ENCODE results near the gene ZNF273. TPM values are rescaled to one million over a fixed set of nuclear protein-coding genes. Genes with fewer than 3 reads are reported as not detected.

The ZNF273 gene
- polyA plus RNA-seq = 3.1 to 4.7 TPM (median 4.3 TPM) in 3 replicates
- polyA plus RNA-seq (2011; ENCODE audit: low read depth) = 3.5 TPM
- polyA plus RNA-seq (2011; cell fraction: cytosol; rRNA removed) = 1.5 and 2.9 TPM in 2 replicates
- polyA plus RNA-seq (2011; cell fraction: nucleus; rRNA removed) = 8.3 and 8.8 TPM in 2 replicates
- 2.1 and 3.3 TPM in 2 replicates for polyA plus RNA-seq (2012; ENCODE audit: low replicate concordance)
- polyA minus RNA-seq = 1.6 to 3.8 TPM (median 2.0 TPM) in 3 replicates
- 2.5 TPM for polyA minus RNA-seq (2011; cell fraction: cytosol; rRNA and poly(A)+ RNA removed)
- 3.6 and 6.8 TPM in 2 replicates for polyA minus RNA-seq (2011; cell fraction: nucleus; rRNA and poly(A)+ RNA removed)

GRCh38 chr7:64902806-64903721 lies at the start of gene ZNF273:
Gene ZNF273 (plus strand): TSS chr7:64903273. CDS start chr7:64903318, 45 bp downstream.
- Histone ChIP-seq H3K9ac (ENCODE audit: control insufficient read depth, extremely low read depth, insufficient read depth, low read length) (peak within 1 kb of the TSS; percentile 91), H3K9me3 (ENCODE audit: control insufficient read depth, low read depth, low read length) (no peaks in the 10 kb centered on the region), H3K27me3 (ENCODE audit: control insufficient read depth, extremely low read depth, insufficient read depth, low read length) (no peaks in the 10 kb centered on the region), H3K4me3 (ENCODE audit: control insufficient read depth in 2 of 3, extremely low read depth in 1 of 3, insufficient read depth in 2 of 3, low read depth in 1 of 3, low read length in 3 of 3) (peak within 1 kb of the TSS; percentile 86 to 93 (median 91)), H3K36me3 (ENCODE audit: control insufficient read depth in 2 of 2, extremely low read depth in 1 of 2, insufficient read depth in 2 of 2, low read length in 2 of 2) (no peaks in the 10 kb centered on the region), H3K4me1 (ENCODE audit: control insufficient read depth, extremely low read depth, insufficient read depth, low read length) (peaks cover 8% of the 10 kb centered on the region), H3K9me1 (ENCODE audit: control insufficient read depth, extremely low read depth, insufficient read depth, low read length) (no peaks in the 10 kb centered on the region), H3K79me2 (ENCODE audit: control insufficient read depth, insufficient read depth, low read length) (peaks cover 43% of the 10 kb centered on the region), H3K27ac (ENCODE audit: control insufficient read depth, insufficient read depth, low read length) (peak within 1 kb of the TSS; percentile 84), H2AFZ (ENCODE audit: control insufficient read depth, low read length) (peak within 1 kb of the TSS; percentile 99), H4K20me1 (ENCODE audit: control insufficient read depth, extremely low read depth, insufficient read depth, low read length) (no peaks in the 10 kb centered on the region), H3K4me2 (ENCODE audit: control insufficient read depth, extremely low read depth, insufficient read depth, low read depth, low read length) (peak within 1 kb of the TSS; percentile 86)
- FAIRE-seq (peak; percentile 78), DNase-seq (ENCODE audit: low read depth, low spot score) (peak; percentile 23)
- dilution Hi-C loops (cut with MboI; ENCODE audit: extremely low pct_ligation_motif_present, low sequenced_read_pairs) = no loop called here
- no peak for TF ChIP-seq CTCF (optimal IDR thresholded peaks at IDR 0.05 in 1 of 3, IDR thresholded peaks at IDR 0.05 in 1 of 3, conservative IDR thresholded peaks at IDR 0.05 in 1 of 3; ENCODE audit: extremely low read depth in 1 of 3, insufficient read depth in 2 of 3, low read length in 3 of 3)
- TF ChIP-seq EZH2 (IDR thresholded peaks at IDR 0.05; ENCODE audit: low read length) = no peak

- no peak for TF ChIP-seq EZH2 (IDR thresholded peaks at IDR 0.05; ENCODE audit: low read length)
- no peak for TF ChIP-seq CTCF (optimal IDR thresholded peaks at IDR 0.05 in 1 of 3, IDR thresholded peaks at IDR 0.05 in 1 of 3, conservative IDR thresholded peaks at IDR 0.05 in 1 of 3; ENCODE audit: extremely low read depth in 1 of 3, insufficient read depth in 2 of 3, low read length in 3 of 3)
- Histone ChIP-seq H3K9me1 (ENCODE audit: control insufficient read depth, extremely low read depth, insufficient read depth, low read length) (no peaks in the 10 kb centered on the region), H3K79me2 (ENCODE audit: control insufficient read depth, insufficient read depth, low read length) (no peaks in the 10 kb centered on the region), H3K27ac (ENCODE audit: control insufficient read depth, insufficient read depth, low read length) (no peak overlapping the region), H3K36me3 (ENCODE audit: control insufficient read depth in 2 of 2, extremely low read depth in 1 of 2, insufficient read depth in 2 of 2, low read length in 2 of 2) (no peaks in the 10 kb centered on the region), H3K9me3 (ENCODE audit: control insufficient read depth, low read depth, low read length) (no peaks in the 10 kb centered on the region), H3K9ac (ENCODE audit: control insufficient read depth, extremely low read depth, insufficient read depth, low read length) (no peak overlapping the region), H3K4me2 (ENCODE audit: control insufficient read depth, extremely low read depth, insufficient read depth, low read depth, low read length) (no peak overlapping the region), H3K4me3 (ENCODE audit: control insufficient read depth in 2 of 3, extremely low read depth in 1 of 3, insufficient read depth in 2 of 3, low read depth in 1 of 3, low read length in 3 of 3) (no peak overlapping the region), H3K27me3 (ENCODE audit: control insufficient read depth, extremely low read depth, insufficient read depth, low read length) (no peaks in the 10 kb centered on the region), H3K4me1 (ENCODE audit: control insufficient read depth, extremely low read depth, insufficient read depth, low read length) (peaks cover 13% of the 10 kb centered on the region), H2AFZ (ENCODE audit: control insufficient read depth, low read length) (no peak overlapping the region), H4K20me1 (ENCODE audit: control insufficient read depth, extremely low read depth, insufficient read depth, low read length) (no peaks in the 10 kb centered on the region)
- DNase-seq (ENCODE audit: low read depth, low spot score) (no peak), FAIRE-seq (no peak)
- dilution Hi-C loops (cut with MboI; ENCODE audit: extremely low pct_ligation_motif_present, low sequenced_read_pairs) = no loop called here
Observed at GRCh38 chr7:64853679-64854078, 49.4 kb upstream of the ZNF273 start.
